Smooth muscle cell (in vitro differentiated cells): ENCODE data around the gene SIRT1. TPM values are rescaled to one million over a fixed set of nuclear protein-coding genes. Genes with fewer than 3 reads are reported as not detected.

Experiments used
- DNase-seq: peaks from one replicate; lab custom pipeline; 2025; ENCODE audit not compliant: unreplicated experiment; lab: John Stamatoyannopoulos, UW
- H2AFZ ChIP-seq: fragments of 200-600 bp; sonication (generic); 2 replicates; pipeline ENCODE4 v1.6.0; 2016; ENCODE audit warnings: antibody characterized with exemption, low read depth, mild to moderate bottlenecking
- H3F3A ChIP-seq: fragments of 200-600 bp; sonication (generic); 2 replicates; pipeline ENCODE4 v1.6.0; 2017; ENCODE audit warnings: antibody characterized with exemption, low read depth
- H3K27ac ChIP-seq: fragments of 200-600 bp; sonication (generic); 2 replicates; pipeline ENCODE4 v1.5.1; 2016; ENCODE audit warnings: low read depth, mild to moderate bottlenecking
- H3K27me3 ChIP-seq: fragments of 200-600 bp; sonication (generic); 2 replicates; pipeline ENCODE4 v1.6.1; 2016; ENCODE audit warnings: low read depth, mild to moderate bottlenecking
- H3K36me3 ChIP-seq: fragments of 200-600 bp; sonication (generic); 2 replicates; pipeline ENCODE4 v1.5.1; 2016; ENCODE audit warnings: low read depth
- H3K4me1 ChIP-seq: fragments of 200-600 bp; sonication (generic); 2 replicates; pipeline ENCODE4 v1.5.1; 2016; ENCODE audit warnings: low read depth
- H3K4me2 ChIP-seq: fragments of 200-600 bp; sonication (generic); 2 replicates; pipeline ENCODE4 v1.6.0; 2016; ENCODE audit warnings: mild to moderate bottlenecking
- H3K4me3 ChIP-seq: fragments of 200-600 bp; sonication (generic); 2 replicates; pipeline ENCODE4 v1.5.1; 2016; ENCODE audit warnings: mild to moderate bottlenecking
- H3K79me2 ChIP-seq: fragments of 200-600 bp; sonication (generic); 2 replicates; pipeline ENCODE4 v1.6.0; 2016; ENCODE audit warnings: low read depth, mild to moderate bottlenecking
- H3K9ac ChIP-seq: fragments of 200-600 bp; sonication (generic); 2 replicates; pipeline ENCODE4 v1.6.0; 2016; ENCODE audit warnings: low read depth
- H3K9me3 ChIP-seq: fragments of 200-600 bp; sonication (generic); replicated peaks from 2 replicates; pipeline ENCODE4 v1.5.1; 2016; ENCODE audit warnings: low read depth
- H4K20me1 ChIP-seq: fragments of 200-600 bp; sonication (generic); 2 replicates; pipeline ENCODE4 v1.6.0; 2016; ENCODE audit warnings: low read depth
- WGBS: methylation state at CpG from one replicate; pipeline ENCODE4 v1.1.7; 2016; ENCODE audit warnings: low lambda C conversion rate; 5-methylcytosine and 5-hydroxymethylcytosine counted together
- polyA plus RNA-seq: library from polyadenylated mRNA; unstranded; fragments of >200 nt; fragmentation: Nextera tagmentation; extraction: Ambion mirVana; gene quantifications from 2 replicates; pipeline ENCODE4 v1.2.1, GENCODE V29; 2016
- total RNA-seq: library from RNA; depleted of rRNA; stranded (reverse); fragments of >200 nt; gene quantifications from 2 replicates; pipeline ENCODE4 v1.2.3, GENCODE V29; 2014
- TF ChIP-seq, protein P1 (sequence below): fragments of 200-600 bp; sonication (generic); IDR thresholded peaks from 2 replicates; pipeline ENCODE4 v1.5.1; 2017; ENCODE audit warnings: borderline replicate concordance, mild to moderate bottlenecking, antibody characterized with exemption; ENCODE audit not compliant: insufficient read depth, poor library complexity, severe bottlenecking

Gene SIRT1
- total and polyA plus RNA-seq, 2 experiments from 2014 or later = 8.0 to 14.9 TPM

DNA sequence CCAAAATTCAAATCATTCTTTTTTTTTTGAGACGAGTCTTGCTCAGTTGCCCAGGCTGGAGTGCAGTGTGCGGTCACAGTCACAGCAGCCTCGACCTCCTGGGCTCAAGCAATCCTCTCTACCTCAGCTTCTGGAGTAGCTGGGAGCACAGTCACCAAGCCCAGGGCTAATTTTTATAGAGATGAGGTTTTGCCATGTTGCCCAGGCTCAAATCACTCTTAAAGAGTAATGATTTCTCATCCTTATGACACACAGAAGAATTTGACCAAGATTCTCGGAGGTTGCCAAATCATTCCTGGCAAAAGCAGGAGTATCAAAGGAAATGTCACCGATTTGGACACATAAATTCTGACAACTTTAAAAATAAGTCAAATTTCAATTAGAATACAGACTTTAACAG lies 39.1 kb downstream of the SIRT1 start:
- no peaks in the 10 kb centered on the region for H3K27me3 ChIP-seq
- H3K36me3 ChIP-seq = peaks cover 9% of the 10 kb centered on the region
- H3K27ac ChIP-seq = no peak overlapping the region
- H2AFZ ChIP-seq = no peak overlapping the region
- H3K4me2 ChIP-seq = no peak overlapping the region
- DNase-seq = no peak
- H3K9ac ChIP-seq = no peak overlapping the region
- H3K4me1 ChIP-seq = no peaks in the 10 kb centered on the region
- H4K20me1 ChIP-seq = no peaks in the 10 kb centered on the region
- 96% methylated on average over 5 of the region's 5 CpGs for WGBS
- H3K79me2 ChIP-seq = no peaks in the 10 kb centered on the region
- H3K4me3 ChIP-seq = no peak overlapping the region
- no peaks in the 10 kb centered on the region for H3F3A ChIP-seq
- TF ChIP-seq, protein P1, sequence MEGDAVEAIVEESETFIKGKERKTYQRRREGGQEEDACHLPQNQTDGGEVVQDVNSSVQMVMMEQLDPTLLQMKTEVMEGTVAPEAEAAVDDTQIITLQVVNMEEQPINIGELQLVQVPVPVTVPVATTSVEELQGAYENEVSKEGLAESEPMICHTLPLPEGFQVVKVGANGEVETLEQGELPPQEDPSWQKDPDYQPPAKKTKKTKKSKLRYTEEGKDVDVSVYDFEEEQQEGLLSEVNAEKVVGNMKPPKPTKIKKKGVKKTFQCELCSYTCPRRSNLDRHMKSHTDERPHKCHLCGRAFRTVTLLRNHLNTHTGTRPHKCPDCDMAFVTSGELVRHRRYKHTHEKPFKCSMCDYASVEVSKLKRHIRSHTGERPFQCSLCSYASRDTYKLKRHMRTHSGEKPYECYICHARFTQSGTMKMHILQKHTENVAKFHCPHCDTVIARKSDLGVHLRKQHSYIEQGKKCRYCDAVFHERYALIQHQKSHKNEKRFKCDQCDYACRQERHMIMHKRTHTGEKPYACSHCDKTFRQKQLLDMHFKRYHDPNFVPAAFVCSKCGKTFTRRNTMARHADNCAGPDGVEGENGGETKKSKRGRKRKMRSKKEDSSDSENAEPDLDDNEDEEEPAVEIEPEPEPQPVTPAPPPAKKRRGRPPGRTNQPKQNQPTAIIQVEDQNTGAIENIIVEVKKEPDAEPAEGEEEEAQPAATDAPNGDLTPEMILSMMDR = no peak
- H3K9me3 ChIP-seq = no peaks in the 10 kb centered on the region

GRCh38 chr10:67924136-67924535 lies 39.7 kb downstream of the SIRT1 start:
- no peak overlapping the region for H2AFZ ChIP-seq
- H3K36me3 ChIP-seq = peaks cover 9% of the 10 kb centered on the region
- H3K4me3 ChIP-seq = no peak overlapping the region
- no peak overlapping the region for H3K9ac ChIP-seq
- 100% methylated on average over 3 of the region's 3 CpGs for WGBS
- TF ChIP-seq, protein P1 = no peak
- no peak overlapping the region for H3K4me2 ChIP-seq
- DNase-seq = no peak
- H3K27ac ChIP-seq = no peak overlapping the region
- H4K20me1 ChIP-seq = no peaks in the 10 kb centered on the region
- no peaks in the 10 kb centered on the region for H3F3A ChIP-seq
- no peaks in the 10 kb centered on the region for H3K4me1 ChIP-seq
- no peaks in the 10 kb centered on the region for H3K9me3 ChIP-seq
- H3K27me3 ChIP-seq = no peaks in the 10 kb centered on the region
- no peaks in the 10 kb centered on the region for H3K79me2 ChIP-seq

DNA sequence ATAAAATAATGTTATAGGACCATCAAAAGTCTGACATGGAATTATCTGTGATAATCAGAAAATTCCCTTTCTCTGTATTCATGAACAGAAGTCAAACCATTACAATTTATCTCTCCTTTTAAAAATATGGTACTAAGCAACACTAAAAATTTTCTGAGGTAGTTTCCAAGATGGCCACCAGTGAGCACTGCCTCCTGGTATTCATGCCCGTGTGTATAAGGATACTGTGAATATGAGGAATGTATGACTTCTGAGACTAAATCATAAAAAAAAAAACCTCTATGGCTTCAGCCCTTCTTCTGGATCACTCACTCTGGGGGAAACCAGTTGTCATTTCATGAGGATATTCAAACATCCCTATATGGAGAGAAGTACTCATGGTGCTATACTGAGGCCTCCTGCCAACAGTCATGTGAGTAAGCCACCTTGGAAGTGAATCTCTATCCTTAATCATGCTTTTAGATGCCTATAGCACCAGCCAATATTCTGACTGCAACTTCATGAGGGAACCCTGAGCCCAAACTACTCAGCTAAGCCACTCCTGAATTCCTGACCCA lies 41.1 kb downstream of the SIRT1 start:
- 90% methylated on average over 1 of the region's 1 CpG for WGBS
- TF ChIP-seq, protein P1 = no peak

GRCh38 chr10:67926951-67927350 lies 42.5 kb downstream of the SIRT1 start:
- TF ChIP-seq, protein P1 = no peak
- no peak overlapping the region for H3K4me3 ChIP-seq
- H2AFZ ChIP-seq = no peak overlapping the region
- no peak overlapping the region for H3K27ac ChIP-seq
- no peaks in the 10 kb centered on the region for H3F3A ChIP-seq
- H3K4me1 ChIP-seq = no peaks in the 10 kb centered on the region
- H3K79me2 ChIP-seq = no peaks in the 10 kb centered on the region
- no peaks in the 10 kb centered on the region for H3K9me3 ChIP-seq
- H4K20me1 ChIP-seq = no peaks in the 10 kb centered on the region
- H3K9ac ChIP-seq = no peak overlapping the region
- no peak overlapping the region for H3K4me2 ChIP-seq
- no peak for DNase-seq
- H3K36me3 ChIP-seq = peaks cover 9% of the 10 kb centered on the region
- H3K27me3 ChIP-seq = no peaks in the 10 kb centered on the region
- 98% methylated on average over 1 of the region's 1 CpG for WGBS

More for the DNA sequence above, 41.1 kb downstream of the SIRT1 start:
- Histone ChIP-seq H3F3A (no peaks in the 10 kb centered on the region), H3K4me1 (no peaks in the 10 kb centered on the region), H4K20me1 (no peaks in the 10 kb centered on the region), H3K4me3 (no peak overlapping the region), H2AFZ (no peak overlapping the region), H3K9me3 (no peaks in the 10 kb centered on the region), H3K27me3 (no peaks in the 10 kb centered on the region), H3K79me2 (no peaks in the 10 kb centered on the region), H3K9ac (no peak overlapping the region), H3K27ac (no peak overlapping the region), H3K36me3 (peaks cover 9% of the 10 kb centered on the region), H3K4me2 (no peak overlapping the region)
- no peak for DNase-seq
